ENCODE measurements around the gene SMTNL2.
A peak's percentile ranks its signal among the peaks of the same experiment; 100 is the strongest.
"Not testable (repeated sequence)": the region's sequence is repeated elsewhere in the genome, so short reads cannot be mapped to it uniquely, and the experiment has no call there.

The SMTNL2 gene

DNA sequence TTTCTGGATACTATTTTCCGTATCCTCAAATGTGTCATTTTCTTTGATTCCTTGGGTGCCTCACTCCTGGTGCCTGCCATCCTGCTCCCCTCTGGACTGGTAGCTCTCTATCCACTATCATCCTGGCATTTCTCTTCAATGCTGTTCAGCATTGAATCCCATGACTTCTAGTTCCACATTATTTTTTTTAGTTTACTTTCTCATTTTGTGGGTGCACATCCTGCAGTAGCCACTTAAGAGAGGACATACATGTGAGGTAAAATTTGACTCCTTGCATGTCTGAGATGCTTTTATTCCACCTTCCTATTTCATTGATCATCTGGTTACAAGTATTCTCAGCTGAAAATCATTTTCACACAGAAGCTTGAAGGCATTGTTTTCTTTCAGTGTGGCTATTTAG lies 38.0 kb downstream of the SMTNL2 start:
- H3K27me3 ChIP-seq (ENCODE audit: control insufficient read depth in 1 of 2, insufficient read depth in 1 of 2, low read length in 2 of 2) = peaks cover 11 to 22% of the 10 kb centered on the region in 2 experiments
- 89% methylated on average over 1 of the region's 1 CpG for WGBS
- H2AFZ ChIP-seq (ENCODE audit: low read depth, low read length) = no peak overlapping the region
- H3K23ac ChIP-seq (ENCODE audit: low read length in 2 of 2) = no peak overlapping the region
- H2BK12ac ChIP-seq (ENCODE audit: low read length in 2 of 2) = no peak overlapping the region
- H3K4me2 ChIP-seq (ENCODE audit: low read length, poor library complexity, severe bottlenecking) = no peak overlapping the region
- no peak overlapping the region for H3K14ac ChIP-seq (ENCODE audit: low read length in 2 of 2)
- H3K27ac ChIP-seq (ENCODE audit: low read length, poor library complexity, severe bottlenecking) = no peak overlapping the region
- no peak overlapping the region for H2BK15ac ChIP-seq (ENCODE audit: low read depth, poor library complexity, severe bottlenecking)
- no peak overlapping the region for H2BK5ac ChIP-seq (ENCODE audit: low read depth, low read length, poor library complexity, severe bottlenecking)
- H3K4me3 ChIP-seq (ENCODE audit: insufficient read depth in 1 of 2, low read depth in 1 of 2, low read length in 2 of 2) = no peak overlapping the region
- no peaks in the 10 kb centered on the region for H3K36me3 ChIP-seq (ENCODE audit: control insufficient read depth in 1 of 2, insufficient read depth in 2 of 2, low read depth in 1 of 2, low read length in 2 of 2)
- H3K79me1 ChIP-seq (replicated peaks; ENCODE audit: low read length, poor library complexity, severe bottlenecking) = no peaks in the 10 kb centered on the region
- no peak overlapping the region for H3K9ac ChIP-seq (ENCODE audit: low read length)
- no peak overlapping the region for H4K8ac ChIP-seq (ENCODE audit: low read length)
- no peak overlapping the region for H2BK120ac ChIP-seq (ENCODE audit: low read depth, low read length)
- H4K91ac ChIP-seq (ENCODE audit: low read length) = no peak overlapping the region
- no peak overlapping the region for H3K4ac ChIP-seq (ENCODE audit: low read depth in 1 of 2, low read length in 2 of 2)
- peaks cover 6% of the 10 kb centered on the region for H3K9me3 ChIP-seq (ENCODE audit: control insufficient read depth, low read length)
- DNase-seq = no peak
- peaks cover 1% of the 10 kb centered on the region for H3K4me1 ChIP-seq (ENCODE audit: control insufficient read depth, insufficient read depth, low read depth, low read length)
- no peak overlapping the region for H3K18ac ChIP-seq (ENCODE audit: low read depth in 1 of 2, low read length in 2 of 2)
- no peak overlapping the region for H2AK5ac ChIP-seq (ENCODE audit: low read length, severe bottlenecking)

DNA sequence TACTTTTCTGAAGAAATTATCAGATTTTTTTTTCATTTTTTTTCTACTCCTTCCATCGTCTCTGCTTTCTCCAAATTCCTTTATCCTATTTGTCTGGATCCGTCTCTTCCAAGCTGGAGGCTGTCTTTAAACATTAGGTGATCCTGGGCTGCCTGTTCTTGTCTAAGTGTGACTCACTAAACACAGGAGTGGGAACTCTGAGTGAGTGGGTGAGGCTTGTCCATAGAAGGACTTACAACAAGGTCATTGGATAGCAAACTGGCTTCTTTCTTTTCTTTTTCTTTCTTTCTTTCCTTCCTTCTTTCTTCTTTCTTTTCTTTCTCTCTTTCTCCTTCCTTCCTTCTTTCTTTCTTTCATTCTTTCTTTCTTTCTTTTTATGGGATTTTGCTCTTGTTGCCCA lies 38.9 kb downstream of the SMTNL2 start:
- H3K4ac ChIP-seq (ENCODE audit: low read depth in 1 of 2, low read length in 2 of 2) = no peak overlapping the region
- H3K9ac ChIP-seq (ENCODE audit: low read length) = peak overlapping the region; percentile 8
- no peak overlapping the region for H3K4me3 ChIP-seq (ENCODE audit: insufficient read depth in 1 of 2, low read depth in 1 of 2, low read length in 2 of 2)
- no peak overlapping the region for H2AK5ac ChIP-seq (ENCODE audit: low read length, severe bottlenecking)
- H3K14ac ChIP-seq (ENCODE audit: low read length in 2 of 2) = no peak overlapping the region
- no peak overlapping the region for H3K4me2 ChIP-seq (ENCODE audit: low read length, poor library complexity, severe bottlenecking)
- no peak overlapping the region for H2BK120ac ChIP-seq (ENCODE audit: low read depth, low read length)
- no peaks in the 10 kb centered on the region for H3K79me1 ChIP-seq (replicated peaks; ENCODE audit: low read length, poor library complexity, severe bottlenecking)
- no peak overlapping the region for H4K91ac ChIP-seq (ENCODE audit: low read length)
- H3K27ac ChIP-seq (ENCODE audit: low read length, poor library complexity, severe bottlenecking) = no peak overlapping the region
- H3K4me1 ChIP-seq (ENCODE audit: control insufficient read depth, insufficient read depth, low read depth, low read length) = peaks cover 1% of the 10 kb centered on the region
- no peak overlapping the region for H2AFZ ChIP-seq (ENCODE audit: low read depth, low read length)
- H3K23ac ChIP-seq (ENCODE audit: low read length in 2 of 2) = no peak overlapping the region
- H4K8ac ChIP-seq (ENCODE audit: low read length) = no peak overlapping the region
- H3K18ac ChIP-seq (ENCODE audit: low read depth in 1 of 2, low read length in 2 of 2) = no peak overlapping the region
- no peak overlapping the region for H2BK15ac ChIP-seq (ENCODE audit: low read depth, poor library complexity, severe bottlenecking)
- no peaks in the 10 kb centered on the region for H3K36me3 ChIP-seq (ENCODE audit: control insufficient read depth in 1 of 2, insufficient read depth in 2 of 2, low read depth in 1 of 2, low read length in 2 of 2)
- H3K27me3 ChIP-seq (ENCODE audit: control insufficient read depth in 1 of 2, insufficient read depth in 1 of 2, low read length in 2 of 2) = peaks cover 4 to 21% of the 10 kb centered on the region in 2 experiments
- H2BK12ac ChIP-seq (ENCODE audit: low read length in 2 of 2) = no peak overlapping the region
- peaks cover 6% of the 10 kb centered on the region for H3K9me3 ChIP-seq (ENCODE audit: control insufficient read depth, low read length)
- H2BK5ac ChIP-seq (ENCODE audit: low read depth, low read length, poor library complexity, severe bottlenecking) = no peak overlapping the region
- 100% methylated on average over 1 of the region's 2 CpGs for WGBS
- peak; percentile 25 for DNase-seq

DNA sequence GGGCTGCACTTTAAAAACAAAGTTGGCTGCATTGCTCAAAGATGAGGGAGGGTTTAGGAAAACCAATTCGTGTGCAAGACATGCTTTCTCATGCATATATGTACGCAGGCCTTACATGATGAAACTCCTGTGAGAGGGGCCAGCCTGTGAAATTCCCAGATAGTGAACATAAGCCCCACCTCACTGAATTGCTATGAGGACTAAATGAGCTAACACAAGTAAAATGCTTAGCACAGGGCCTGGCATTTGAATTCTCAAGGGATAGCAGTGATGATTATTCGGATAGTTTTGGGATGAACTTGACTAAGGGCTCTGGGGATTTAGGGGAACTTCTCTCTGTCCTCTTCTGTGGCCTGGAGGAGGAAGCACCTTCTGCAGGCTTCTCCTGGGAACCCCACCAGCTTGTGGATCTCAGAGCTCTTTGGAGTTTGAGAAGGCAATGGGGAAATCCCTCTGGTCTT lies 40.2 kb downstream of the SMTNL2 start:
- DNase-seq; H4K91ac ChIP-seq (ENCODE audit: low read length); H3K4ac ChIP-seq (ENCODE audit: low read depth in 1 of 2, low read length in 2 of 2); H2AFZ ChIP-seq (ENCODE audit: low read depth, low read length); H2BK5ac ChIP-seq (ENCODE audit: low read depth, low read length, poor library complexity, severe bottlenecking); H3K27ac ChIP-seq (ENCODE audit: low read length, poor library complexity, severe bottlenecking); H3K79me1 ChIP-seq (replicated peaks; ENCODE audit: low read length, poor library complexity, severe bottlenecking); H2BK15ac ChIP-seq (ENCODE audit: low read depth, poor library complexity, severe bottlenecking); H3K4me3 ChIP-seq (ENCODE audit: insufficient read depth in 1 of 2, low read depth in 1 of 2, low read length in 2 of 2); H2BK120ac ChIP-seq (ENCODE audit: low read depth, low read length); H2BK12ac ChIP-seq (ENCODE audit: low read length in 2 of 2); H3K18ac ChIP-seq (ENCODE audit: low read depth in 1 of 2, low read length in 2 of 2); H4K8ac ChIP-seq (ENCODE audit: low read length); H3K14ac ChIP-seq (ENCODE audit: low read length in 2 of 2); H3K23ac ChIP-seq (ENCODE audit: low read length in 2 of 2); H3K9me3 ChIP-seq (ENCODE audit: control insufficient read depth, low read length); H3K36me3 ChIP-seq (ENCODE audit: control insufficient read depth in 1 of 2, insufficient read depth in 2 of 2, low read depth in 1 of 2, low read length in 2 of 2); H3K4me2 ChIP-seq (ENCODE audit: low read length, poor library complexity, severe bottlenecking); H3K4me1 ChIP-seq (ENCODE audit: control insufficient read depth, insufficient read depth, low read depth, low read length); H2AK5ac ChIP-seq (ENCODE audit: low read length, severe bottlenecking): not testable (repeated sequence)
- 67% methylated on average over 3 of the region's 3 CpGs for WGBS
- Histone ChIP-seq H3K9ac (ENCODE audit: low read length) (peak overlapping the region; percentile 18), H3K27me3 (ENCODE audit: control insufficient read depth in 1 of 2, insufficient read depth in 1 of 2, low read length in 2 of 2) (peaks cover 4 to 21% of the 10 kb centered on the region in 2 experiments)

DNA sequence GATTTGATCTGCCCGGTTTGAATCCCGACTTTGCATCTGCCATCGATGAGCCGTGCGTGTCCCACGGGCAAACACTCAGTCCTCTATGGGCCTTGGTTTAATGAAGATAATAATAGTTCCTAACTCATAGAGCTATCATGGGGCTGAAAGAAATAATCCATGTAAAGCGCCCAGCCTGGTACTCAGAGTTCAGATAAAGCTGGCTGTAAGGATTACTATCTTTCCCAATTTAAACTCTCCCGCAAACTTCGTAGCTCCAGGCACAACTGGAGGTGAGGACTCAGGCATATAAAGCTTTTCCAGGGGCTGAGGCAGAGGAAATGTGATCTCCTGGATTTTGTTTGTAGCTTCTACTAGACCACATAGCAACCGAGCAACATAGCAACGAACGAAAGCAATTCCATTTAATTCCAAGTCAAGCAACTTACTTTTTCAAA lies 40.9 kb downstream of the SMTNL2 start:
- Histone ChIP-seq H2AK5ac (ENCODE audit: low read length, severe bottlenecking) (no peak overlapping the region), H3K9ac (ENCODE audit: low read length) (peak overlapping the region; percentile 64), H3K4me2 (ENCODE audit: low read length, poor library complexity, severe bottlenecking) (no peak overlapping the region), H3K36me3 (ENCODE audit: control insufficient read depth in 1 of 2, insufficient read depth in 2 of 2, low read depth in 1 of 2, low read length in 2 of 2) (no peaks in the 10 kb centered on the region), H3K4me3 (ENCODE audit: insufficient read depth in 1 of 2, low read depth in 1 of 2, low read length in 2 of 2) (no peak overlapping the region), H3K18ac (ENCODE audit: low read depth in 1 of 2, low read length in 2 of 2) (no peak overlapping the region), H2BK5ac (ENCODE audit: low read depth, low read length, poor library complexity, severe bottlenecking) (no peak overlapping the region), H4K91ac (ENCODE audit: low read length) (peak overlapping the region; percentile 27), H3K4ac (ENCODE audit: low read depth in 1 of 2, low read length in 2 of 2) (no peak overlapping the region), H2BK15ac (ENCODE audit: low read depth, poor library complexity, severe bottlenecking) (no peak overlapping the region), H3K27ac (ENCODE audit: low read length, poor library complexity, severe bottlenecking) (no peak overlapping the region), H3K23ac (ENCODE audit: low read length in 2 of 2) (no peak overlapping the region), H3K27me3 (ENCODE audit: control insufficient read depth in 1 of 2, insufficient read depth in 1 of 2, low read length in 2 of 2) (peaks cover 4 to 21% of the 10 kb centered on the region in 2 experiments), H2BK12ac (ENCODE audit: low read length in 2 of 2) (no peak overlapping the region), H4K8ac (ENCODE audit: low read length) (no peak overlapping the region), H3K79me1 (replicated peaks; ENCODE audit: low read length, poor library complexity, severe bottlenecking) (no peaks in the 10 kb centered on the region), H3K4me1 (ENCODE audit: control insufficient read depth, insufficient read depth, low read depth, low read length) (peaks cover 1% of the 10 kb centered on the region), H3K14ac (ENCODE audit: low read length in 2 of 2) (no peak overlapping the region), H2AFZ (ENCODE audit: low read depth, low read length) (no peak overlapping the region), H2BK120ac (ENCODE audit: low read depth, low read length) (no peak overlapping the region), H3K9me3 (ENCODE audit: control insufficient read depth, low read length) (peaks cover 6% of the 10 kb centered on the region)
- WGBS = 83% methylated on average over 8 of the region's 12 CpGs
- peak; percentile 61 for DNase-seq
